ENCODE data around the gene PIM3. TPM values are rescaled to one million over a fixed set of nuclear protein-coding genes. Genes with fewer than 3 reads are reported as not detected.

Gene PIM3
- total RNA-seq, 1 experiment from 2014 or later: 67.0 TPM

GRCh38 chr22:49999063-49999945 lies 38.7 kb downstream of the PIM3 start:
- ChIA-PET CTCF (no interaction called here), POLR2A (ENCODE audit: unreplicated experiment) (no interaction called here)
- DNase-seq: no peak
- Histone ChIP-seq H3K36me3 (ENCODE audit: low read depth) (no peaks in the 10 kb centered on the region), H3K27ac (no peak overlapping the region), H3F3A (ENCODE audit: insufficient read depth, low read depth) (peaks cover 10% of the 10 kb centered on the region; the same call in 1 of the 2 replicates), H3K9me2 (ENCODE audit: insufficient read depth) (no peaks in the 10 kb centered on the region), H3K4me2 (peak overlapping the region; percentile 41; the same call in 1 of the 2 replicates), H3K9me3 (ENCODE audit: insufficient read depth, low read depth) (no peaks in the 10 kb centered on the region), H3K27me3 (ENCODE audit: insufficient read depth, low read depth) (no peaks in the 10 kb centered on the region), H4K20me1 (ENCODE audit: insufficient read depth) (no peaks in the 10 kb centered on the region; the same call in 1 of the 2 replicates), H3K79me2 (ENCODE audit: low read depth) (no peaks in the 10 kb centered on the region), H3K4me3 (no peak overlapping the region), H3K4me1 (replicated peaks; ENCODE audit: insufficient read depth) (no peaks in the 10 kb centered on the region; the same call in none of the 2 replicates), H2AFZ (no peak overlapping the region)
- no TSS peak for BruUV-seq (replicated peaks)
- intact Hi-C loops (cut with micrococcal nuclease; ENCODE audit: unreplicated experiment): no loop called here
- TF ChIP-seq EZH2 (IDR thresholded peaks at IDR 0.05; ENCODE audit: low read depth): no peak
- no peak for TF ChIP-seq CTCF (conservative IDR thresholded peaks at IDR 0.05)

- H3K27me3 ChIP-seq (ENCODE audit: insufficient read depth, low read depth): no peaks in the 10 kb centered on the region
- intact Hi-C loops (cut with micrococcal nuclease; ENCODE audit: unreplicated experiment): no loop called here
- no peak overlapping the region for H3K4me2 ChIP-seq
- H3K36me3 ChIP-seq (ENCODE audit: low read depth): no peaks in the 10 kb centered on the region
- H3K27ac ChIP-seq: no peak overlapping the region
- H2AFZ ChIP-seq: no peak overlapping the region
- H4K20me1 ChIP-seq (ENCODE audit: insufficient read depth): no peaks in the 10 kb centered on the region; the same call in 1 of the 2 replicates
- POLR2A ChIA-PET (ENCODE audit: unreplicated experiment): no interaction called here
- H3K4me1 ChIP-seq (replicated peaks; ENCODE audit: insufficient read depth): no peaks in the 10 kb centered on the region; the same call in none of the 2 replicates
- CTCF ChIA-PET: no interaction called here
- no peak overlapping the region for H3K4me3 ChIP-seq
- H3K79me2 ChIP-seq (ENCODE audit: low read depth): no peaks in the 10 kb centered on the region
- TF ChIP-seq EZH2 (IDR thresholded peaks at IDR 0.05; ENCODE audit: low read depth) (no peak), CTCF (conservative IDR thresholded peaks at IDR 0.05) (no peak)
- H3K9me3 ChIP-seq (ENCODE audit: insufficient read depth, low read depth): no peaks in the 10 kb centered on the region
- DNase-seq: no peak
- H3F3A ChIP-seq (ENCODE audit: insufficient read depth, low read depth): peaks cover 10% of the 10 kb centered on the region; the same call in 1 of the 2 replicates
- no TSS peak for BruUV-seq (replicated peaks)
- H3K9me2 ChIP-seq (ENCODE audit: insufficient read depth): no peaks in the 10 kb centered on the region
Measured at GRCh38 chr22:49999946-50000586, 39.5 kb downstream of the PIM3 start.

GRCh38 chr22:50000587-50001387 lies 40.2 kb downstream of the PIM3 start:
- Histone ChIP-seq H3K27me3 (ENCODE audit: insufficient read depth, low read depth) (no peaks in the 10 kb centered on the region), H3K4me1 (replicated peaks; ENCODE audit: insufficient read depth) (no peaks in the 10 kb centered on the region; the same call in none of the 2 replicates), H3K36me3 (ENCODE audit: low read depth) (no peaks in the 10 kb centered on the region), H2AFZ (no peak overlapping the region), H4K20me1 (ENCODE audit: insufficient read depth) (no peaks in the 10 kb centered on the region; the same call in 1 of the 2 replicates), H3K4me2 (no peak overlapping the region), H3K79me2 (ENCODE audit: low read depth) (no peaks in the 10 kb centered on the region), H3F3A (ENCODE audit: insufficient read depth, low read depth) (peaks cover 10% of the 10 kb centered on the region; the same call in 1 of the 2 replicates), H3K4me3 (no peak overlapping the region), H3K9me3 (ENCODE audit: insufficient read depth, low read depth) (no peaks in the 10 kb centered on the region), H3K9me2 (ENCODE audit: insufficient read depth) (no peaks in the 10 kb centered on the region), H3K27ac (no peak overlapping the region)
- intact Hi-C loops (cut with micrococcal nuclease; ENCODE audit: unreplicated experiment): no loop called here
- DNase-seq: no peak
- ChIA-PET CTCF (no interaction called here), POLR2A (ENCODE audit: unreplicated experiment) (no interaction called here)
- BruUV-seq (replicated peaks): no TSS peak
- no peak for TF ChIP-seq EZH2 (IDR thresholded peaks at IDR 0.05; ENCODE audit: low read depth)
- TF ChIP-seq CTCF (conservative IDR thresholded peaks at IDR 0.05): no peak

Measured in PC-9 (cell line).